Upper lobe of left lung (tissue), 4 donors: ENCODE data around the gene UBASH3A.

Experiments
- EP300 ChIP-seq, 4 donors: sonication (generic); formaldehyde crosslinking; IDR thresholded peaks; one replicate each; pipeline ENCODE4 v1.5.1; 2017; ENCODE audit warnings: antibody characterized with exemption in 4 of 4, control low read depth in 2 of 4
- TF ChIP-seq, protein P1 (sequence below), 6 experiments: fragments of 450-650 bp in 4 of 6; fragments of 200-600 bp in 2 of 6; sonication (generic) in 2 of 6; IDR thresholded peaks; one replicate each; pipeline ENCODE4 v1.5.1; 2016 to 2019; ENCODE audit warnings: antibody characterized with exemption in 6 of 6

DNA sequence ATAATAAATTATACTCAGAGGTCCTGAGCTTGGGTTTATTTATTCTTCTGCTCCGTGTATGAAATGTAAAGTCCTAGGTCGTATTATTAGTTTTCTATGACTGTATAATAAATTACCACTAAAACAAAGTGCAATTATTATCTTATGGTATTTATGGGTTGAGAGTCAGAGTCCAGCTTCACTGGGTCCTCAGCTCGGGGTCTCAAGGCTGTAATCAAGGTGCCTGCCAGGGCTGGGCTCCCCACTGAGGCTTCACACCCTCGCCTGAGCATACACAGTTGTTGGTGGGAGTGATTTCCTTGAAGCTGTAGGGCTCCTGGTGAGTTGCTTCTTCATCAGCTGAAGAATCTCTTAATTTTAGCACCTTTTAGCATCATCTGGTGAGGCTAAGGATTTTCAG is 15.2 kb downstream of the UBASH3A start:
- TF ChIP-seq, protein P1, sequence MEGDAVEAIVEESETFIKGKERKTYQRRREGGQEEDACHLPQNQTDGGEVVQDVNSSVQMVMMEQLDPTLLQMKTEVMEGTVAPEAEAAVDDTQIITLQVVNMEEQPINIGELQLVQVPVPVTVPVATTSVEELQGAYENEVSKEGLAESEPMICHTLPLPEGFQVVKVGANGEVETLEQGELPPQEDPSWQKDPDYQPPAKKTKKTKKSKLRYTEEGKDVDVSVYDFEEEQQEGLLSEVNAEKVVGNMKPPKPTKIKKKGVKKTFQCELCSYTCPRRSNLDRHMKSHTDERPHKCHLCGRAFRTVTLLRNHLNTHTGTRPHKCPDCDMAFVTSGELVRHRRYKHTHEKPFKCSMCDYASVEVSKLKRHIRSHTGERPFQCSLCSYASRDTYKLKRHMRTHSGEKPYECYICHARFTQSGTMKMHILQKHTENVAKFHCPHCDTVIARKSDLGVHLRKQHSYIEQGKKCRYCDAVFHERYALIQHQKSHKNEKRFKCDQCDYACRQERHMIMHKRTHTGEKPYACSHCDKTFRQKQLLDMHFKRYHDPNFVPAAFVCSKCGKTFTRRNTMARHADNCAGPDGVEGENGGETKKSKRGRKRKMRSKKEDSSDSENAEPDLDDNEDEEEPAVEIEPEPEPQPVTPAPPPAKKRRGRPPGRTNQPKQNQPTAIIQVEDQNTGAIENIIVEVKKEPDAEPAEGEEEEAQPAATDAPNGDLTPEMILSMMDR (IDR thresholded peaks at IDR 0.05) = no peak
- TF ChIP-seq EP300 (IDR thresholded peaks at IDR 0.05) = no peak
